ENCODE data around the gene POU4F1.

- TF ChIP-seq, protein P1, sequence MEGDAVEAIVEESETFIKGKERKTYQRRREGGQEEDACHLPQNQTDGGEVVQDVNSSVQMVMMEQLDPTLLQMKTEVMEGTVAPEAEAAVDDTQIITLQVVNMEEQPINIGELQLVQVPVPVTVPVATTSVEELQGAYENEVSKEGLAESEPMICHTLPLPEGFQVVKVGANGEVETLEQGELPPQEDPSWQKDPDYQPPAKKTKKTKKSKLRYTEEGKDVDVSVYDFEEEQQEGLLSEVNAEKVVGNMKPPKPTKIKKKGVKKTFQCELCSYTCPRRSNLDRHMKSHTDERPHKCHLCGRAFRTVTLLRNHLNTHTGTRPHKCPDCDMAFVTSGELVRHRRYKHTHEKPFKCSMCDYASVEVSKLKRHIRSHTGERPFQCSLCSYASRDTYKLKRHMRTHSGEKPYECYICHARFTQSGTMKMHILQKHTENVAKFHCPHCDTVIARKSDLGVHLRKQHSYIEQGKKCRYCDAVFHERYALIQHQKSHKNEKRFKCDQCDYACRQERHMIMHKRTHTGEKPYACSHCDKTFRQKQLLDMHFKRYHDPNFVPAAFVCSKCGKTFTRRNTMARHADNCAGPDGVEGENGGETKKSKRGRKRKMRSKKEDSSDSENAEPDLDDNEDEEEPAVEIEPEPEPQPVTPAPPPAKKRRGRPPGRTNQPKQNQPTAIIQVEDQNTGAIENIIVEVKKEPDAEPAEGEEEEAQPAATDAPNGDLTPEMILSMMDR (IDR thresholded peaks at IDR 0.05), result no peak
- no peak for TF ChIP-seq POLR2A (IDR thresholded peaks at IDR 0.05)
- no peak for TF ChIP-seq POLR2AphosphoS5 (IDR thresholded peaks at IDR 0.05; ENCODE audit: insufficient read depth in 1 of 2, low read depth in 1 of 2)
Measured at GRCh38 chr13:78594456-78594975, 8.8 kb downstream of the POU4F1 start.
